HG02870 (cell line): ENCODE results near the gene PPM1L.
A peak's percentile ranks its signal among the peaks of the same experiment; 100 is the strongest.

Experiments
- ATAC-seq: cut with Tn5 transposase; IDR thresholded peaks from one replicate; pipeline ENCODE4 v1.9.1; 2021; ENCODE audit warnings: mild to moderate bottlenecking, moderate library complexity; ENCODE audit not compliant: unreplicated experiment

PPM1L gene

GRCh38 chr3:161026612-161027510, 270.8 kb downstream of the PPM1L start:
- no peak for ATAC-seq

DNA sequence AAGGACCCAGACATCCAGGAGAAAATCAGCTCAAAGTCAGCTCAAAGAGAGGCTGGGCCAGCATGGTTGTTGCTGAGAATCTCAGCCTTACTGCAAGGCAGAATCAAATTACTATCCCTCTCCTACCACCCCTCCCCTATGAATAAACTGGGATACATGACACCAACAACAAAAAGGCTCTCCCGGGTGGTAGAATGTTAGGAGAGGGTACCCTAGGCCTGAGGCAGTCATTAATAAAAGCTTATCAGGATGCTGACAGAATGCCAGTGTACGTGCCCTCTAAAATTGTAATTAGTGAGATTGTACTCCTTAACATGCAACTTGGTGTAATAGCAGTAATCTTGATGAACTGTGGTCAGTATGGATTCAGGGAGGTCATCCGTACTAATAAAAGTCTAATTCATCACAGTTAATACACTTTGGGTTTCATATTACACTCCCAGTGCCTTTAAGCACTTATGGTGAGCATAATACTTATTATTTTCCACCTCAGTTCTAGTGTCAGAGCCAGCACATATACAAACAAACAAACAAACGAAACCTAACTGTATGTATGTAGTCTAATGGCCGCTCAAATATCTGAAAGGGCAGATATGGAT, 272.6 kb downstream of the PPM1L start:
- ATAC-seq = no peak

DNA sequence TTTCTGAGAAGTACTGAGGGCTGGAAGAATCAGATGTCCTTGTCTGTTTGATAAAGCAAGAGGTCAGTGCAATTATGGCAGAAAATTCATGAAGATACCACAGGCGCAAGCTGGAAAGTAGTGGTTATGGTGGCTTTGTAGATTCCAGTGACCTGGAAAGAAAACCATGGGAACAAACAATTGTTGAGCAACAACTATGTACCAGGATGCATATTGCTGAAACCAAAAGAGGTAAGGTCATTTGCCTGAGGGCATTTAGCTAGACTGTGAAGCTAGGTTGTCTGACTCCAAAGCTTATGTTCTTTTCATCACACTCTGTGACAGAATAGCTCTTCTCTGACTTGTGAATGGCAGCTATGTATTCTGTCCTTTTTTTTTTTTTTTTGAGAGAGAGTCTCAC, 275.1 kb downstream of the PPM1L start:
- ATAC-seq = no peak

DNA sequence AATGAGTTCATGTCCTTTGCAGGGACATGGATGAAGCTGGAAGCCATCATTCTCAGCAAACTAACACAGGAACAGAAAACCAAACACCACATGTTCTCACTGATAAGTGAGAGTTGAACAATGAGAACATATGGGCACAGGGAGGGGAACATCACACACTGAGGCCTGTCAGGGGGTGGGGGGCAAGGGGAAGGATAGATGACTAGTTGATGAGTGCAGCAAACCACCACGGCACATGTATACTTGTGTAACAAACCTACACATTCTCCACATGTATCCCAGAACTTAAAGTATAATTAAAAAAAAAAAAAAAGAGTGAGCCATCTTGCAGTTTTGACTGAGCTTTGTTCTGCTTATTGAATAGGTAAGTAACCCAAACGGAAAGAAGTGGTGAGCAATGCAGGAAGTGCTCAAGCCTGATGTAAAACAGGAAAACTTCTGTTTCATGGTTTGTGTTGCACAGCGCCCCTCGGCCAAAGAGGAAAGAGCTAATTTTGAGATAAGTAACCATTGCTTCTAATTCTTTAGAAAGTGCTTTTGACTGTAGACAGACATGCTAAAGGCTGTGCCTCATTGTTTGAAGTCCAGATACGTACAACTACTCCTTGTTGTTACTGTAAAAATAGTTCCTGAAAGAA, 279.0 kb downstream of the PPM1L start:
- peak; percentile 92 for ATAC-seq

- ATAC-seq = no peak
These were observed 279.7 kb downstream of the PPM1L start for GRCh38 chr3:161035711-161036110.

DNA sequence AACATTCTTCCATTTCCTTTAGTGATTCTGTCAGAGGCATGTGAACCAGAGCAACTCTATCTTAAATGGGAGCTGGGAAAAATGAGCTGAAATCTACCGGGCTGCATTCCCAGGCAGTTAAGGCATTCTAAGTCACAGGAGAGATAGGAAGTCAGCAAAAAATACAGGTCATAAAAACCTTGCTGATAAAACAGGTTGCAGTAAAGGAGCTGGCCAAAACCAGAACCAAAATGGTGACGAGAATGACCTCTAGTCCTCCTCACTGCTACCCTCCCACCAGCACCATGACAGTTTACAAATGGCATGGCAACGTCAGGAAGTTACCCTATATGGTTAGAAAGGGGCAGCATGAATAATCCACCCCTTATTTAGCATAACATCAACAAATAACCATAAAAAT, 282.7 kb downstream of the PPM1L start:
- no peak for ATAC-seq

- peak; percentile 95 for ATAC-seq
These were observed 286.0 kb downstream of the PPM1L start for GRCh38 chr3:161042023-161042501.

DNA sequence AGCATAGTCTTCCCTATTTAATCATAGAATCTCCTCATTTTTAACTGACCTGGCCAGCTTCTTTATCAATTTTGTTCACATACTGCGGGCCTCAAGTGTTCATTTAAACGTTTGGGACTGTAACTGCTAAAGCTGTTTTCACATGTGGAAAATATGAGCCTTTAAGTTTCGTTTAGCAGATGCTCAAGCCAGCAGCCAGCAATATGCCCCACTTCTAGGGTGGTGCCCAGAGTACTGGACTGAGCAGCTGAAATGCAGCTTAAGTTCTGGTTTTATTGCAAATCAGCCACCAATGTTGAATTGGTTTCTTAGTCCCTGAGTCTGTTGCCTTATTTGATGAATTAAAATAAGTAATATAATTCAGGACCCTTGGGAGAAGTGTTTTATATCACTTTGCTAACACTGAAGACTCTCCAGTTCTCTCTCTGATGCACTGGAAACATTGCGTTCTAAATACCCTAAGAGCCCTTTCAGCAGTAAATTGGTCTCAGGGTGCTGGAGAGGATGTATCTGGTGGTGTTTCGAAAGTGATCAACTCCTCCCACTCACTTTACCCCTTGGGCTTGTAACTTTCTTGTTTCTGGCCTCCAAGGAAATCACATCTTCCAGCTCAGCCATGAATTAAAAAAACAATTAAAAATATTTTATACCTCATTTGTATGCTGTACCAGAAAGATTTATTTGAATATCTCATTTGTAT, 287.5 kb downstream of the PPM1L start:
- ATAC-seq = peak; percentile 59

DNA sequence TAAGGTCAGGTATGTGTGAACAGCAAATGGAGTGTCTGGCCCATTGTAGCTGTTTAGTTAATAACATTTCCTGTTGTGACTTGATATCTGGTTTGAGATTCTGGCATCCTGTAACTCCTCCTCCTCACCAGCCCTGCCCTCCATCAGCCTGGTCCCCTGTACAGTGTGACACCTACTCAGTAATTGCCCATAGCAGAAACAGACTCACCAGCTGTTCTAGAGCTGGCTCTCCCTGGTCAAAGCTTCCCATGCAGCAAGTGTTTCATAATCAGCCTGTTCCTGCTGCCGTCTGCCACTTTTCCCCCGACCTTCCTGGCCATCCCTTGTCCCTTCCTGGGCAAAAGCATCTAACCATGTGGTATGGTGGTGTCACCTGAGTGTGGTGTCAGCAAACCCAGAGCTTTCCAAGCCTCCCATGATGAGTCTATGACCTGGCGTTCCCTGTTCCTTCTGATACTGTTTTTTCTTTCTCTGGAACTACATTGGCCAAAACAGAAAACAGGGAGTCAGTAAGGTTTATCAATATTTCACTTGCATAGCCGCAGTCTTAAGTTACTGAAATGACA, 293.7 kb downstream of the PPM1L start:
- no peak for ATAC-seq

DNA sequence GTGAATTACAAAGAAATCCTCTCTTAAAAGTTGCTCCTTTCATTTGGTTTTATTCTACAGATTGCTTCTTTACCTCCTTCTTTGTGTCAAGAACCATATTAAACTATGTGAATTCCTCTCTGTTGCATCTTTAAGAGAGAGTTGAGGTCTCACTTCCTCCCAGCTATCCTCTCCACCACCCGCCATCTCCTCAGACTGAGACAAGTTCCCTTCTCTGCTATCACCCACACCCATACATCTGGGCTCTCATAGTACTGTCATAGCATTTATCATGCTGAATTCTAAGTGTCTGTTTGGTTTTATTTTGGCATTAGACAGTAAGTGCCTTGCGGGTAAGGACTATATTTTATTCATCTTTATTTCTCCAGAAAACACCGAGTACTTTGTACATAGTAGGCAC, 294.9 kb downstream of the PPM1L start:
- peak; percentile 84 for ATAC-seq

GRCh38 chr3:161051856-161052255, 295.8 kb downstream of the PPM1L start:
- ATAC-seq = no peak

- ATAC-seq = no peak
These were observed 299.0 kb downstream of the PPM1L start for GRCh38 chr3:161054860-161055604.

GRCh38 chr3:161064413-161064812, 308.4 kb downstream of the PPM1L start:
- ATAC-seq = no peak

DNA sequence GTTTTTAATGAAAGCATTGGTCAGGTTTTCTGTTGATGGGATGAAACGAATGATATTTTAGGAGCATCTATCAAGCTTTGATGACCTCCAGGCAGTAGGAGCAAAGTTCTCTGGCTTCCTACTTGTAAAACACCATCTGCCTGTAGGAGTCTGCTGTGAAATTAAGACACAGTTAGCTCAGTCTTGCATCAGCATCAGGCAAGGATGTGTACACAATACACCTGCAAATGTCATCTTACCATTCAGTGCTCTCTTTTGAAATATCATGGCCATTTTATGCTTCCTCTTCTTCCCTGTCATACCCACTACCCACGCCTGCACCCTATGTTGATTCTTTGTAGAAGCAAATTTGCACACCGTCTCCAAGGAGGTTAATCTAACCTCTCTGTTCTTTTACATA, 310.9 kb downstream of the PPM1L start:
- ATAC-seq = no peak

DNA sequence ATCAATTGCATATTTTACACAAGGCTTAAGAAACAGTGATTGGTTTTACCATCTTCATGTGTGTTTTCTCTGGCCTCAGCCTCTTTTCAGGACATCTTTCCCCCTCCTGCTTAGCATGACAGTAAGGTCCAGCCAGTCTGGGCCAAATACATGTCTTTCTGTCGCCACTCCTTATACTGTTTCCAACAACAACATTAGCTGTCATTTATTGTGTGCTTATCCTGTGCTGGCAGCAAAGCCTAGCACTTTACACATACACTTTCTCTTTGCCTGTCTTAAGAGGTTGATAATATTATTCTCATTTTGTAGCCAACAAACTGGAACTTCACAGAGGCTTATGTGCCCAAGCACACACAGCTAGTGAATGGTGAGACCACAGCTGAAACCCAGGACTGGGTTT, 311.3 kb downstream of the PPM1L start:
- ATAC-seq = no peak

- ATAC-seq = peak; percentile 96
These were observed 313.6 kb downstream of the PPM1L start for GRCh38 chr3:161069511-161070251.

DNA sequence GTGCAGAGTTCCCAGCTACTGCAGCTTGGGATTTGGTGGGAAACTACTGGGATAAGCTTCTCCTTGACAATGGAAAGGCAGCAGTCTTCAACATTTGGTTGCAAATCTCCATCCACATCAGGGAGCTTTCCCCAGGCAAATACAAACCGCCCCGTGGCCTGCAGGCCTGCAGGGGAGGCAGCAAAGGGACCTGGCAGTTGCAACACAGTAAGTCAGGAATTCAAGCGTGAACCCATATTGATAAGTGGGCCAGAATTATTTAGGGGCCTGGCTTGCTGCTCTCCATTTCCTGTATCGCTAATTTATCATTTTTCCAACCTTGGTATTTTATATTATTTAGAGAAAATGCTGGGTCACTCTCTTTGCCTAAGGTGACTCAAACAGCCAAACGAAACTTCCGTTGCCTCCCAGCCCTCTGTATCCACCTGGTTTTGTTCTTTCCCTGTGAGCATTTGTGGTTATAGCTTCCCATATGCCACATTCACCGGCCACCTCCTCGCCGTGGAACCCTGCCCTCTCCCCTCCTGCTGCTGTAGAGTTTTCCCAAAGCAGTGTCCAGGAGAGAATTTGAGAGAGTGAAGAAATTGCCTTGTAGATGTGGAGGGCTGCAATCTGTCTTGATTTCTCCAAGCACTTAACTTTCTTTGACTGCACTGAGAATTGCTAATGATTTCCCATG, 314.4 kb downstream of the PPM1L start:
- ATAC-seq = no peak

DNA sequence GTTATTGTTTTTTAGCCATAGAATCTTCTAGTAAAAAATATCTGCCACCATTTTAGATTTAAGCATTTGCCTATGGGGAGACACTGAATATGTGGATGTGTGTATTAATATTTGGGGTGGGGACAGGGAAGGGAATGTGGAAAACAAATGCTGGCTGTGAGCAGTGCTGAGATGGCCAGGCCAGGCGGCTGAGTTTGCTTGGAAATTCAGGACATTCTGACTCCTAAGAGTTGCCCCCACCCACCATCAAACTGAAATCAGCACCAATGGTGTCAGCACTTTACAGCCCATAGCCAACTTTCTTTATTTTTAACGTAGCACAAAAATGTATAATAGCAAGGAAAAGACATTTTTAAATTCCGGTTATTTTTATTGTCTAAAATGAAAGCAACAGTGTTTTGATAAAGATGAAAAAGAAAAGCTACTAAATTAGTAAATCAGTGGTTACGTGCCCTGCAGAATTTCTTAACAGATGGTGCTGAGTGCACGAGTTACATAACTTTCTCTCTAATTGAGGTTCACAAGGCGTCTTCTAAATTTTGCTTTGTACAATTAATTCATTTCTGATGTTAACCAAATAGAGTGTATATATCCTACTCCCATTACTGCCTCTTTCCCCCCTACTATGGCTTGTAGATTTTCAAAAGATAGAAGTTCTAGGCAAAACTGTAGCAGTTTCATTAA, 315.1 kb downstream of the PPM1L start:
- ATAC-seq = no peak
